Panc1 (cell line): ENCODE data around the gene CDK14.

Experiments
- POLR2AphosphoS5 ChIP-seq: IDR thresholded peaks from 2 replicates; pipeline ENCODE4 v1.6.1; 2012; ENCODE audit warnings: mild to moderate bottlenecking, low read depth, low read length, moderate library complexity
- SIN3A ChIP-seq: IDR thresholded peaks from 2 replicates; pipeline ENCODE4 v1.6.1; 2012; ENCODE audit warnings: low read depth, mild to moderate bottlenecking, low read length, moderate library complexity, borderline replicate concordance; ENCODE audit not compliant: insufficient read depth
- TCF7L2 ChIP-seq: IDR thresholded peaks from 2 replicates; pipeline ENCODE4 v1.6.1; 2011; ENCODE audit warnings: mild to moderate bottlenecking, low read depth, low read length, inconsistent platforms
- TF ChIP-seq, protein P1 (sequence below), 2 experiments: IDR thresholded peaks; 2 replicates each; pipeline ENCODE4 v1.6.1; 2011 to 2012; ENCODE audit warnings: low read depth in 2 of 2, control low read depth in 1 of 2, low read length in 1 of 2, mild to moderate bottlenecking in 1 of 2, moderate library complexity in 1 of 2; ENCODE audit not compliant: insufficient read depth in 1 of 2
- TF ChIP-seq, protein P2 (sequence below): fragments of 450-650 bp; IDR thresholded peaks from 2 replicates; pipeline ENCODE4 v1.5.1; 2017; ENCODE audit warnings: mild to moderate bottlenecking

DNA sequence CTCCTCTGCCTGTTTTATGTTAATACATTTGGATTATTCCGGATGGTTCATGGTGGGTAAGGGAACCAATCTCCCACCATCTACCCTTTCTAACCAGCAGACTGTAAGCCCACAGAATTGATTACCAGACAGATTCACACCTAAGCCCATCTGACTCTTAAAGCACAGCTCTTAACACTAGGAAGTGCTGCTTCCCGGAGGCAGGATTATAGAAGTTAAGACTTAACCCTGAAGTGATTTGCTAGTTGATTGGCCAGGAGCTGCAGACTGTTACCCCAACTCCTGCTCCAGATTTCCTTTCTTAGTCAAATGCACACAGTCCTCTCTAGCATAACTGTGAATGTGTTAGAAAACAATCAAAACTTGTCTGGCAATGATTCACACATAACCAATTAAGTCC lies 221.7 kb downstream of the CDK14 start:
- TF ChIP-seq, protein P1, sequence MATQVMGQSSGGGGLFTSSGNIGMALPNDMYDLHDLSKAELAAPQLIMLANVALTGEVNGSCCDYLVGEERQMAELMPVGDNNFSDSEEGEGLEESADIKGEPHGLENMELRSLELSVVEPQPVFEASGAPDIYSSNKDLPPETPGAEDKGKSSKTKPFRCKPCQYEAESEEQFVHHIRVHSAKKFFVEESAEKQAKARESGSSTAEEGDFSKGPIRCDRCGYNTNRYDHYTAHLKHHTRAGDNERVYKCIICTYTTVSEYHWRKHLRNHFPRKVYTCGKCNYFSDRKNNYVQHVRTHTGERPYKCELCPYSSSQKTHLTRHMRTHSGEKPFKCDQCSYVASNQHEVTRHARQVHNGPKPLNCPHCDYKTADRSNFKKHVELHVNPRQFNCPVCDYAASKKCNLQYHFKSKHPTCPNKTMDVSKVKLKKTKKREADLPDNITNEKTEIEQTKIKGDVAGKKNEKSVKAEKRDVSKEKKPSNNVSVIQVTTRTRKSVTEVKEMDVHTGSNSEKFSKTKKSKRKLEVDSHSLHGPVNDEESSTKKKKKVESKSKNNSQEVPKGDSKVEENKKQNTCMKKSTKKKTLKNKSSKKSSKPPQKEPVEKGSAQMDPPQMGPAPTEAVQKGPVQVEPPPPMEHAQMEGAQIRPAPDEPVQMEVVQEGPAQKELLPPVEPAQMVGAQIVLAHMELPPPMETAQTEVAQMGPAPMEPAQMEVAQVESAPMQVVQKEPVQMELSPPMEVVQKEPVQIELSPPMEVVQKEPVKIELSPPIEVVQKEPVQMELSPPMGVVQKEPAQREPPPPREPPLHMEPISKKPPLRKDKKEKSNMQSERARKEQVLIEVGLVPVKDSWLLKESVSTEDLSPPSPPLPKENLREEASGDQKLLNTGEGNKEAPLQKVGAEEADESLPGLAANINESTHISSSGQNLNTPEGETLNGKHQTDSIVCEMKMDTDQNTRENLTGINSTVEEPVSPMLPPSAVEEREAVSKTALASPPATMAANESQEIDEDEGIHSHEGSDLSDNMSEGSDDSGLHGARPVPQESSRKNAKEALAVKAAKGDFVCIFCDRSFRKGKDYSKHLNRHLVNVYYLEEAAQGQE (IDR thresholded peaks at IDR 0.05; ENCODE audit: insufficient read depth in 1 of 2, low read depth in 2 of 2, low read length in 1 of 2), result no peak
- TF ChIP-seq, protein P2, sequence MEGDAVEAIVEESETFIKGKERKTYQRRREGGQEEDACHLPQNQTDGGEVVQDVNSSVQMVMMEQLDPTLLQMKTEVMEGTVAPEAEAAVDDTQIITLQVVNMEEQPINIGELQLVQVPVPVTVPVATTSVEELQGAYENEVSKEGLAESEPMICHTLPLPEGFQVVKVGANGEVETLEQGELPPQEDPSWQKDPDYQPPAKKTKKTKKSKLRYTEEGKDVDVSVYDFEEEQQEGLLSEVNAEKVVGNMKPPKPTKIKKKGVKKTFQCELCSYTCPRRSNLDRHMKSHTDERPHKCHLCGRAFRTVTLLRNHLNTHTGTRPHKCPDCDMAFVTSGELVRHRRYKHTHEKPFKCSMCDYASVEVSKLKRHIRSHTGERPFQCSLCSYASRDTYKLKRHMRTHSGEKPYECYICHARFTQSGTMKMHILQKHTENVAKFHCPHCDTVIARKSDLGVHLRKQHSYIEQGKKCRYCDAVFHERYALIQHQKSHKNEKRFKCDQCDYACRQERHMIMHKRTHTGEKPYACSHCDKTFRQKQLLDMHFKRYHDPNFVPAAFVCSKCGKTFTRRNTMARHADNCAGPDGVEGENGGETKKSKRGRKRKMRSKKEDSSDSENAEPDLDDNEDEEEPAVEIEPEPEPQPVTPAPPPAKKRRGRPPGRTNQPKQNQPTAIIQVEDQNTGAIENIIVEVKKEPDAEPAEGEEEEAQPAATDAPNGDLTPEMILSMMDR, result no peak
- no peak for TF ChIP-seq POLR2AphosphoS5
- TF ChIP-seq TCF7L2, result no peak
- TF ChIP-seq SIN3A, result no peak
